ENCODE results near the gene AGBL4. TPM values are rescaled to one million over a fixed set of nuclear protein-coding genes. Genes with fewer than 3 reads are reported as not detected.

Gene AGBL4
- total and polyA plus RNA-seq, 2 of the 13 experiments (the other 11 are each of a cell fraction or from before 2014, with no cell fraction given) = not detected

- Histone ChIP-seq H3K4me2 (ENCODE audit: low read depth, low read length) (no peak overlapping the region), H3K79me2 (ENCODE audit: insufficient read depth, low read length) (no peaks in the 10 kb centered on the region), H3K4me3 (replicated peaks in 1 of 3; ENCODE audit: insufficient read depth in 1 of 3, low read depth in 2 of 3, low read length in 3 of 3) (no peak overlapping the region), H3K9me3 (ENCODE audit: low read length) (no peaks in the 10 kb centered on the region), H3K9ac (ENCODE audit: insufficient read depth, low read depth, low read length) (no peak overlapping the region), H3K27ac (ENCODE audit: extremely low read length, insufficient read depth, low read length) (no peak overlapping the region), H3K4me1 (ENCODE audit: insufficient read depth, low read length) (no peaks in the 10 kb centered on the region), H4K20me1 (ENCODE audit: insufficient read depth, low read length) (no peaks in the 10 kb centered on the region), H3K36me3 (replicated peaks in 1 of 2; ENCODE audit: control insufficient read depth in 1 of 2, insufficient read depth in 2 of 2, low read length in 2 of 2) (no peaks in the 10 kb centered on the region), H3K27me3 (ENCODE audit: control insufficient read depth in 1 of 2, insufficient read depth in 2 of 2, low read length in 2 of 2) (peaks cover 0 to 9% of the 10 kb centered on the region in 2 experiments; a peak in 1 of 5 replicates), H2AFZ (ENCODE audit: low read length) (no peak overlapping the region)
- BruUV-seq (replicated peaks) = no TSS peak
- intact Hi-C loops (cut with micrococcal nuclease; ENCODE audit: unreplicated experiment) (no loop called here), in situ Hi-C loops (cut with HindIII; ENCODE audit: extremely low pct_ligation_motif_present, low pct_unique_long_range_greater_than_20kb) (no loop called here)
- DNase-seq (ENCODE audit: low spot score) (no peak), ATAC-seq (no peak), FAIRE-seq (no peak)
- CTCF ChIA-PET (ENCODE audit: low intra/inter-chr PET ratio, low total read pairs) = no interaction called here
- TF ChIP-seq CEBPB (IDR thresholded peaks at IDR 0.05; ENCODE audit: borderline replicate concordance, low read depth, low read length) = peak; percentile 36; the same call in 1 of the 2 replicates
- TF ChIP-seq ZNF790 (CRISPR knock-in tag; IDR thresholded peaks at IDR 0.05; ENCODE audit: borderline replicate concordance) = no peak
- no peak for TF ChIP-seq FOXA1 (IDR thresholded peaks at IDR 0.05)
- no peak for TF ChIP-seq FOXA1 (CRISPR knock-in tag; IDR thresholded peaks at IDR 0.05)
- no peak for TF ChIP-seq STAT5B (CRISPR knock-in tag; IDR thresholded peaks at IDR 0.05)
- TF ChIP-seq ZNF510 (CRISPR knock-in tag; IDR thresholded peaks at IDR 0.05; ENCODE audit: low read depth) = no peak
- TF ChIP-seq ZFP36 (IDR thresholded peaks at IDR 0.05; ENCODE audit: borderline replicate concordance, low read depth, low read length, partially characterized antibody) = no peak
- no peak for TF ChIP-seq RFX1 (IDR thresholded peaks at IDR 0.05)
- no peak for TF ChIP-seq NR3C1 (CRISPR knock-in tag; IDR thresholded peaks at IDR 0.05)
- POLR2A ChIA-PET = no interaction called here
- WGBS (ENCODE audit: low lambda C conversion rate) = 18% methylated on average over 3 of the region's 3 CpGs
Observed at GRCh38 chr1:48617252-48617651, 1406.5 kb downstream of the AGBL4 start.

GRCh38 chr1:48616710-48617109 is 1407.0 kb downstream of the AGBL4 start:
- no peak overlapping the region for H2AFZ ChIP-seq (ENCODE audit: low read length)
- ChIA-PET POLR2A (no interaction called here), CTCF (ENCODE audit: low intra/inter-chr PET ratio, low total read pairs) (no interaction called here)
- H3K4me2 ChIP-seq (ENCODE audit: low read depth, low read length) = no peak overlapping the region
- no peaks in the 10 kb centered on the region for H3K4me1 ChIP-seq (ENCODE audit: insufficient read depth, low read length)
- H3K9me3 ChIP-seq (ENCODE audit: low read length) = no peaks in the 10 kb centered on the region
- H3K4me3 ChIP-seq (replicated peaks in 1 of 3; ENCODE audit: insufficient read depth in 1 of 3, low read depth in 2 of 3, low read length in 3 of 3) = no peak overlapping the region
- intact Hi-C loops (cut with micrococcal nuclease; ENCODE audit: unreplicated experiment) (no loop called here), in situ Hi-C loops (cut with HindIII; ENCODE audit: extremely low pct_ligation_motif_present, low pct_unique_long_range_greater_than_20kb) (no loop called here)
- peaks cover 0 to 13% of the 10 kb centered on the region in 2 experiments; a peak in 2 of 5 replicates for H3K27me3 ChIP-seq (ENCODE audit: control insufficient read depth in 1 of 2, insufficient read depth in 2 of 2, low read length in 2 of 2)
- no peak overlapping the region for H3K27ac ChIP-seq (ENCODE audit: extremely low read length, insufficient read depth, low read length)
- no peaks in the 10 kb centered on the region for H3K36me3 ChIP-seq (replicated peaks in 1 of 2; ENCODE audit: control insufficient read depth in 1 of 2, insufficient read depth in 2 of 2, low read length in 2 of 2)
- no TSS peak for BruUV-seq (replicated peaks)
- ATAC-seq (no peak), DNase-seq (ENCODE audit: low spot score) (no peak), FAIRE-seq (no peak)
- WGBS (ENCODE audit: low lambda C conversion rate) = 2% methylated on average over 2 of the region's 2 CpGs
- no peaks in the 10 kb centered on the region for H4K20me1 ChIP-seq (ENCODE audit: insufficient read depth, low read length)
- no peaks in the 10 kb centered on the region for H3K79me2 ChIP-seq (ENCODE audit: insufficient read depth, low read length)
- no peak overlapping the region for H3K9ac ChIP-seq (ENCODE audit: insufficient read depth, low read depth, low read length)
- TF ChIP-seq ZNF550 (CRISPR knock-in tag; IDR thresholded peaks at IDR 0.05; ENCODE audit: borderline replicate concordance) = no peak
- TF ChIP-seq ZNF124 (CRISPR knock-in tag; IDR thresholded peaks at IDR 0.05) = no peak
- no peak for TF ChIP-seq TFDP1 (CRISPR knock-in tag; IDR thresholded peaks at IDR 0.05; ENCODE audit: borderline replicate concordance)
- TF ChIP-seq RELA (CRISPR knock-in tag; IDR thresholded peaks at IDR 0.05) = no peak
- TF ChIP-seq TOPORS (CRISPR knock-in tag; IDR thresholded peaks at IDR 0.05) = no peak
- no peak for TF ChIP-seq ZNF232 (CRISPR knock-in tag; IDR thresholded peaks at IDR 0.05; ENCODE audit: borderline replicate concordance)
- TF ChIP-seq ZNF24 (IDR thresholded peaks at IDR 0.05) = no peak
- no peak for TF ChIP-seq ZNF747 (CRISPR knock-in tag; IDR thresholded peaks at IDR 0.05; ENCODE audit: borderline replicate concordance)
- no peak for TF ChIP-seq TBP (CRISPR knock-in tag; IDR thresholded peaks at IDR 0.05)
- TF ChIP-seq ZC3H4 (CRISPR knock-in tag; IDR thresholded peaks at IDR 0.05; ENCODE audit: borderline replicate concordance) = no peak
